ENCODE results near the gene AHNAK2.

GRCh38 chr14:104980611-104981531, 2.7 kb upstream of the AHNAK2 start:
- TF ChIP-seq CTCF (IDR thresholded peaks at IDR 0.05) (no peak), POLR2AphosphoS5 (IDR thresholded peaks at IDR 0.05) (no peak), POLR2A (IDR thresholded peaks at IDR 0.05) (no peak)

Data from upper lobe of left lung (tissue), 4 donors.